ENCODE measurements around the gene OSTM1.

The OSTM1 gene

DNA sequence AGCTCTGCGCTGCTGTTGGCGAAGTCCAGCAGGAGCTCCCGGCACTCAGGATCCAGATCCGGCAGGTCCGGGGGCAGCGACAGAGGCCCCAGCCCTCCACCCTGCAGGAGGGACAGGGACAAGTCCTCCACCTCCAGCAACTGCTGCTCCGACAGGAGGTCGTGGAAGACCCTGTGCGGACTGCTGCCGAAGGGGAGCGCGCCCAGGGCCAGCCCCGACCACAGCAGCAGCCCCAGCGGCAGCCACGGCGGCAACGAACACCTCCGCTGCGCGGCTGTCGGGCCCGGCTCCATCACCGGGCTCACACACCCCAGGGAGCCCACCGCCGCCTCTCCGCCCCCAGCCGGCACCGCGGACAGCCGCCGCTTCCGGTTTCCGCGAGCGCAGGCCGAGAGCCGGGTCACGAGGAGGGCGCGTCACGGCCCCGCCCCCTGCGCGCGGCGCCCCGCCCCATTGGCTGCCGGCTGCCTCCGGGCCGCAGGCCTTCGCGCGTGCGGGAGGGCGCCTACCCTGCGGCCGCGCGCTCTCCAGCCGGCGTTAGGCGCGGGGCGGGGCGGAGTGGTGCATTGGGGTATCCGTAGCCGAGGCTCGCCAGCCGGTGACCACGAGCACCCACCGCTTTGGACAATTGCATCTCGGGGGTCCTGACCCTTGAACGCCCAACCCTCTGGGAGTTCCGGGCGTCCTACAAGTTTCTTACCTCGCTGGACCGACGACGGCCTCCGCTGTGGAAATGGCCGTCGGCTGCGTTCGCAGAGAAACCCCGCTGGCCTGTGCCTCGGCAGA lies at the start of gene OSTM1:
TSS of gene OSTM1 (minus strand) at position 383 of the 786 bp plus-strand sequence. CDS start at position 293, 90 bp downstream.
- TF ChIP-seq ZNF274 (IDR thresholded peaks at IDR 0.05; ENCODE audit: low read depth, low read length) = no peak
- peak within 1 kb of the TSS; percentile 79 for H3K4me3 ChIP-seq (ENCODE audit: low read length)

DNA sequence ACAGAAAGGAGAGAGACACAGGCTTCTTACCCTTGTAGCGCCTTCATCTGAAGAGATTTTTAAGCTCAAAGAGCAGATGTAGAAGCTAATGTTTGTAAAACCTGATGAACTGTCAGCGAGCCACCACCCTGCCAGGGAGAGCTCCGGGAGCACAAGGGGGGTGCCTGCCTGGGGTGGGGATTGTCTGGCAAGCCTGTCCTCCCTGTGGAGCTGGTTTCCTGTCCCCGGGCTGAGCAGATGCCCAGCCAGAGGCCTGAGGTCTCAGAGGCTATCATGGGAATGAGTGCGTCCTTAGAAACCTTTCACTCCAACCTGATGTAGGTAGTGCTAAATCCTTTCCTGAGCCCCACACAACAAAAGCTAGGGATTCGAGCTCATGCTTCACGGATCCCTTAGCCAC lies 49.4 kb upstream of the OSTM1 start:
- no peak for TF ChIP-seq ZNF274 (IDR thresholded peaks at IDR 0.05; ENCODE audit: low read depth, low read length)
- no peak overlapping the region for H3K4me3 ChIP-seq (ENCODE audit: low read length)

DNA sequence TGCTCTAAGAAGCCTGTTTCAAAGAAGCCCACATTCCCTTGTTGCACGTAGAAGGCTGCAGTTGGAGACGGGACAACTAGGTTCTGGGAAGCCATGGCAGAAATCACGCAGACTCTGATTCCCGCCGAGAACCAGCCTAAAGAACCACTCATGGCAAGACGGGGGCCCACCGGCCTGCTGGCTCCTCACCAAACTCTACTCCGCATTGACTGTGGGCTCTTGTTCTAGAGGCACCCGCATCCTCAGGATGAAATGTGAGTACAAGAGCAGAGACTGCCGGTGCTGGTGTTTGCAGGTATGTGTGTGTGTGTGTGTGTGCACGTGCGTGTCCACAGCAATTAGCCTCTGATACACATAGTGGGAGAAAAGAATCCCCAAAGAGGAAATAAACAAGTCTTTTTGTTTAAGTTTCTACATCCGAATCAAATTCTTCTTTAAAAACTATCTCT lies 49.0 kb upstream of the OSTM1 start:
- H3K4me3 ChIP-seq (ENCODE audit: low read length) = no peak overlapping the region
- no peak for TF ChIP-seq ZNF274 (IDR thresholded peaks at IDR 0.05; ENCODE audit: low read depth, low read length)

DNA sequence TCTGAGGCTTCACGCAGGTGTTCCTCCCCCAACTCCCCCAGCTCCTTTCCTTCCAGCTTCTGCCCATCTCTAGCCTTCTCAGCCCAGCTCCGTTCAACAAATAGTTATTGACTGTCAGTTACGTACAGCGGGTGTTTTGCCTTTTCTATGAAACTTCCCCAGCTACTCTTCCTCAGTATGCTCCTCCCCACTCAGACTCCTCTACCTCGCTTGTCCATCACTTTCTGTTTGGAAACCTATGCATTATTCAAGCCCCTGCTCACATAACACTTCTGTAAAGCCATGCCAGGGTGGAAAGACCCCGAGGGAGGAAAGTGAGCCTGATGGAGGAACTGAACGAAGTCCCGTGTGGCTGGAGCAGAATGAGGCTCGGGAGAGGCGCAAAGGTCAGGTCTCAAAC lies 47.1 kb upstream of the OSTM1 start:
- H3K4me3 ChIP-seq (ENCODE audit: low read length) = no peak overlapping the region
- TF ChIP-seq ZNF274 (IDR thresholded peaks at IDR 0.05; ENCODE audit: low read depth, low read length) = no peak

GRCh38 chr6:108120311-108120710 lies 45.8 kb upstream of the OSTM1 start:
- no peak overlapping the region for H3K4me3 ChIP-seq (ENCODE audit: low read length)
- no peak for TF ChIP-seq ZNF274 (IDR thresholded peaks at IDR 0.05; ENCODE audit: low read depth, low read length)

GRCh38 chr6:108119769-108120141 lies 45.2 kb upstream of the OSTM1 start:
- no peak for TF ChIP-seq ZNF274 (IDR thresholded peaks at IDR 0.05; ENCODE audit: low read depth, low read length)
- H3K4me3 ChIP-seq (ENCODE audit: low read length) = no peak overlapping the region

DNA sequence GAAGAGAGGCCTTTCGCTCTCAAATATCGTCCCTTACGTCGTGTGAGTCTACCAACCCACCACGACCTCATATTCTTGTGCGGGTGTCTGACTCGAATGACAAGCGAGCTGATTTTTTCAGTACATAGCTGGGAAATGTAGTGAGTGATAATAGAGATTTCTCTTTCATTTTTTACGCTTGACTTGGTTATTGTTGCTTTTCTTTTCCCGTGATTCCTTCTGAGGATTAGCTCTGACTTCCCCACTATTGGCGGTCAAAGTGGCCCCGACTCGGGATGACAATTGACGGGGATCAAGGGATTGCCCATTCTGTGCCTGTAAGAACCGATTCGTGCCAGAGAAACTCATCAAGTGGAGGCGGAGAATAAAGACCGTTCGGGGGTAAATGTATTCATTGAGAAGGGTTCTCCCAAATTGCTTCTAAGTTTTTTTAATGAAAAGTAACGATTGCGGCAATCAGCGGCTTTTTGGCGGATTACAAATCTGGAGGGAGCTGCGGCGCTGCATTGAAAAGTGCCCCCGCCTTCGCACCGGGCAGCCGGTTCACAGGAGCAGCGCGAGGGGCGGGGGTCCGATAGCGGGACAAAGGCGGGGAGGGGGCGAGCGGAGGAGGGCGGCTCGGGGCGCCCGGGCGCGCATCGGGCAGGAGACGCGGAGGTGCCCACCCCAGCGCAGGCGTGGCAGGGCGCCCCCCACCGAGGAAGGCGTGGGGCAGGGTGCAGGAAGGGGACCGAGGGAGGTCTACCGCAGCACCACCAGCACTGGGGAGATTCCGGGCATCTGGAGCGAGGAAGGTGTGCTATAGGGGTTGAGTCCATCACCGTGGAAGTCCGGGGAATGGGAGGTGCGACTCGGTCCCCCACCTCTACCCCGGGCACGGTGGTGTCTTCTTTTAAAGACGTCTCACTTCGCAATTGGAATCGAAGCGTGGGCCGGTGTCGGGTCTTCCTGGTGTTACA lies 44.5 kb upstream of the OSTM1 start:
- no peak for TF ChIP-seq ZNF274 (IDR thresholded peaks at IDR 0.05; ENCODE audit: low read depth, low read length)
- H3K4me3 ChIP-seq (ENCODE audit: low read length) = peak overlapping the region; percentile 45; the same call in 1 of the 2 replicates

DNA sequence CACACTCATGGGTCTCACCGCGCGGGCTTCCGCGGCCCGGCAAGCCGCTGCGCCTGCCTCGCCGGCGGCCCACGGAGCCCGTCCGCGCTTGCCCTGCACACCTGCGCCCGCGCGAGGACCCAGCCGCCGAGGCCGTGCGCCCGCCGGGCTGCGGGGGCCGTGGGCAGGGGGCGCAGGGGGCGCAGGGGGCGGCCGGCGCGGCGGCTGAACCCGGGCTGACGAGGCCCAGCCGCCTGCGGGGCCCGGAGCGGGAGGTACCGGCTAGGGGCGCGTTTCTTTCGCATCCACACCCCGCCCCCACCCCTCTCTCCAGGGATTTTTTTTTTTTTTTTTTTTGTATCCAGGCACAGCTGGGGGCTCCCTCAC lies 43.8 kb upstream of the OSTM1 start:
- peak overlapping the region; percentile 72; the same call in 1 of the 2 replicates for H3K4me3 ChIP-seq (ENCODE audit: low read length)
- TF ChIP-seq ZNF274 (IDR thresholded peaks at IDR 0.05; ENCODE audit: low read depth, low read length) = no peak

DNA sequence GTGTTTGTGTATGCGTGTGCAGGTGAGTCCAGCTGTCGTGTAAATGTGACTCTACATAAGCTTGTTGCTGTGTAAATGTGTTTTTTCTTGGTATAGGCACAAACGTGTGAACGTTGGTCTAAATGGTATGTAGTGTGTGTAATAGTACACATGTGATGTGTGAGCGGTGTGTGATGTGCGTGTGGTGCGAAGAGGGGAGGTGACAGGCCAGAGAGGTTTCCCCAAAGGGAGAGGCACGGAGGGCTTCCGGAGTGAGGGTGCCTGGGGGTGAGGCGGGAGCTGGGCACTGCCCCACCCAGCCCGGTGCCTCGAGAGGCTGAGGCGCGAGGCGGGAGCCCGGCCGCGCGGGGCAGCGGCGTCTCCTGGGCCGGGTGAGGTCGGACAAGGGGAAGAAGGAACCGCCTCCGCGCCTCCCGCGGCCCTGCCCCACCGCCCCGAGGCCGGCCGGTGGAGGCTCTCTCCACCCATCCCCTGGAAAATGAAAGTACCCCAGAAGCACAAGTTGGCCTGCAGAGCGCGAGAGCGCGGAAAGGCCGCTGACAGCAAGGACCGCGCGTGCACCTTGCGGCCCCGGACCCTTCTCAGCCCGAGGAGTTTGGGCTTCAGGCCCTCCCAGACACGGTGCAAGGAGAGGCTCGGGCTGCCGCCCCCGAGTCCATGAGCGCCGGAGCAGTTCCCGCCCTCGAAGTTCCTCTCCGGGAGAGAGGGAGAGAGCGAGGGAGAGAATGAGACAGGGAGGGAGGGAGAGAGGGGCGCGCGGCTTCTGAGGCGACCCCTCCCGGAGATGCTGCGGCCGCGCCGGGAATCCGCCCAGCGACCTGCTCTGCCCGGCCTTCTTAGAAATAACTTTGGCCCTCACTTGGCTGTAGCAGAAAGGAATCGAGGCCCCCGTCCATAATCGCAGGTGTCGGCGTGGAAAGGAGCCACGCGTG lies 43.2 kb upstream of the OSTM1 start:
- H3K4me3 ChIP-seq (ENCODE audit: low read length) = peak overlapping the region; percentile 72; the same call in 1 of the 2 replicates
- no peak for TF ChIP-seq ZNF274 (IDR thresholded peaks at IDR 0.05; ENCODE audit: low read depth, low read length)

DNA sequence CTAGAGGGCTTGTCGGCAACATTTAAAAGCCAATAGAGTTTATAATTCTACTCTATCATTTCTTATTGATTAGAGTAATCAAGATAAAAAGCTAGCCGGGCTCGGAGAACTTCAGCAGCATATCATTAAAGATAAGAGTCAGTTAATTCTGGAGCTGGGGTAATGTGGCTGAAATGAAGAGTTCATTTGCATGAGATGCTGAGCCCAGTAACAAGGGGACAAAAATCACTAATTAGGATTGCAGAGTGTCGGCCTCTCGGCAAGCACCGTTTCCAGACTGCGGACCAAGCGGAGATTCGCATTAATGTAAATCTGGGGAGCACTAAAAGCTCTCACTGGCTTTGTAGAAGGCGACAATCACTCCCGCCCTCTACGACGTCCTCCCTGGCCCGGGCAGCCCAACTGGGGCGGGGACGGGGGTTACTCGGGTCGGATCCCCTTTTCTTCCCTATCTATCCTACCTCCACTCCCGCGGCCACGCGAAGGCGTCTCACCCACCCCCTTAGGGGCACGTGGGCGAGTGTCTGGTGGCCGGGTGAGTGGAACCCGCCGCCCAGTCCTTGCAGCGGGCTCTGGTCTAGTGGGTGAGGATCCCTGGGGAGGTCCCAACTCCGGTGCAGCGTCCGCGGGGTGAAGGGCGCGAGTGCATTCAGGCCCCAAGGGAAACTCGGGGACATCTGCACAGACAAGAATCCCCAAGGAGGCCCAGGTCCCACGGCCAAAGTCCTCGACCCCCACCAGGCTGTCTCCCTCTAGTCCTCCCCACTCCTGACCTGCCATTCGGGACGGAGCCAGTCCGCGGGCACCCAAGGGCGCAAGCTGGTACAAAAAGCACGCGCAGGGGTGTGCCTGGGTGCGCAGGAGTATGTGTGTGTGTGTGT lies 42.2 kb upstream of the OSTM1 start:
- no peak for TF ChIP-seq ZNF274 (IDR thresholded peaks at IDR 0.05; ENCODE audit: low read depth, low read length)
- no peak overlapping the region for H3K4me3 ChIP-seq (ENCODE audit: low read length)

DNA sequence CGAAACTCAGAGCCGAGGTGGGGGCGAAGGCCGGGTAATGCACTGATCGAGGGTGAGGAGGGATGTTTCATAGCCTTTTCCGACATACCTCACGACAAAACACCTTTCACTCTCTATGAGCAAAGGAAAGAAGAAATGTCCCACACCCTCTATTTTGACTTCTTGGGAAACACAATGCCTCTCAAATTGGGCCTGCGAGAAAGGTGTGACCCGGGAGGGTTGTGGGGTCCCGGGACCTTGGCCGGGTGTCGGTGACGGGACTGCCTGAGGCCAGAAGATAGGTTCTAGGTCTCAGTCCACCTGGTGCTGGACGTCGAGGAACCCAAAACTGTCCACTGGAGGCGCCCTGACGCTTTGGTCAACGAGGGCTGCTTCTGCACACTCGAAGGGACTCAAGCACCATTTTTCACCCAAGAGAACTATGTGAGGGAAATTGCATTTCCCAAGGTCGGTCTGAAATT lies 41.1 kb upstream of the OSTM1 start:
- TF ChIP-seq ZNF274 (IDR thresholded peaks at IDR 0.05; ENCODE audit: low read depth, low read length) = no peak
- H3K4me3 ChIP-seq (ENCODE audit: low read length) = no peak overlapping the region

DNA sequence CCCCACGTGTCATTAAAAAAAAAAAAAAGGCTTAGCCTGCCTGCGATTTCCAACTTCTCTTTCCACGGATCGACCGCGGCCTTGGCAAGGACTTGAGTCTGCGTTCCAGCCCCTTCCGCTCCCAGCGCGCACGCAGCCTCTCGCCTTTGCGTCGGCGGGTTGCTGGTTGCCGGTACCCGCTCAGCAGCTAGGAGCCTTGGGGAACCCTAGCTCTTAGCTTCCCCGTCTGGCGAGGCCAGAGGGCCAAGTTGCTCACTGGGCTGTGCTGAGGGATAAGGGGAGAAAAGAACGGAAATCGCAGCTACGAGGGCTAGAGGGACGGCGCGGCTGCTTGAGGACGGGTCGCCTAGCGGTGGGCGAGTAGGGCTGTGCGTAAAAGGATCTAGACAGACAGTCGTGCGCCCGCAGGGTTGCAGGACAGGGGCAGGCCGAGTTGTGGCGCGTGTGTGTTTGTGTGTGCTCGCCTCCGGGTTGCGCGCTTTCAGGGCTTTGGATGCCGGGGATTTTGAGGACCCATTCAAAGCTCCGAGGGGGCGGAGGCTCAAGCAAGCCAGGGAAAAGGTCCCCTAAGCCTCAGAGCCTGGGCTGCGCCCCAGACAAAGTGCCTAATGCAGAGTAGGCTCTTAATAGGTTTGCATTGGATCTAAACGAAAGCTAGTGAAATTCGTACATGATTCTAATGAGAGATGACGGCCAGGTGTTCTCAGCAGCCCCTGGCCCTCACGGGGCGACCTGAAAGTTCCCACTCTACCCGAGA lies 40.5 kb upstream of the OSTM1 start:
- H3K4me3 ChIP-seq (ENCODE audit: low read length) = no peak overlapping the region
- no peak for TF ChIP-seq ZNF274 (IDR thresholded peaks at IDR 0.05; ENCODE audit: low read depth, low read length)

Measured in GM08714 (cell line).